GM18526 (cell line): ENCODE data around the gene ESR1.

ENCODE experiments used
- POLR2A ChIP-seq: IDR thresholded peaks from 3 replicates; pipeline ENCODE4 v1.6.1; 2011; ENCODE audit not compliant: insufficient read length; ENCODE audit errors: extremely low read depth

ESR1 gene

GRCh38 chr6:152091201-152091600 is 283.7 kb downstream of the ESR1 start:
- TF ChIP-seq POLR2A = no peak

GRCh38 chr6:152091851-152092341 is 284.4 kb downstream of the ESR1 start:
- no peak for TF ChIP-seq POLR2A

GRCh38 chr6:152093711-152094110 is 286.2 kb downstream of the ESR1 start:
- no peak for TF ChIP-seq POLR2A

GRCh38 chr6:152094276-152094675 is 286.8 kb downstream of the ESR1 start:
- TF ChIP-seq POLR2A = no peak

- no peak for TF ChIP-seq POLR2A
Observed at GRCh38 chr6:152094992-152095592, 287.6 kb downstream of the ESR1 start.

DNA sequence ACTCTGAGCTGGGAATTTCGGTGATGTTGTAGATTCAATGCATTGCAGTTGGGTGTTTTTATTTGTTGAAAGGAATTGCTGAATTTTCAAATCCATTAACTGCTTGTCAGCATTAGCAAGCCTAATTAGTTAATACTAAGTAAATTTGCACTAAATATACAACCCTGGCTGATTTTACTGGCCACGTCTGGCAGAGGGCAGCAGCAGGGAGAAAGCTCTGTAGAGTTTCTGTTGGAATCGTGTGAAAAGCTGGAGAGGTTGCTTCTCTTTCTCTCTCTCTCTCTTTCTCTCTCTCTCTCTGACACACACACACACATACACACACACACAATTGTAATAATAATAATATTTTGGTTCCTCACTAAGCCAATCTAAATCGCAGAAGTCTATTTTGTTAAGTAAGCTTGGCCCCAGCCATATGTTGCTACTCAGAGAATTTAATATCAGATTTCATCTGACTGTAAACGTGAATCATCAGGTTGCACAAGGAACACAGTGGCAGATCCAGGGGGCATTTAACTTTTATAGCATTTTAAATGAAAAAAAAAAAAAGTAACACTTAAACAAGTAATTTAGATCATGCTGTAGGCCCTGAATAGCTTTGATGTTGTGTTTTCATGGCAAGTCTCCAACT is 289.5 kb downstream of the ESR1 start:
- no peak for TF ChIP-seq POLR2A

GRCh38 chr6:152098683-152099082 is 291.2 kb downstream of the ESR1 start:
- TF ChIP-seq POLR2A = no peak

GRCh38 chr6:152099446-152100182 is 292.1 kb downstream of the ESR1 start:
- no peak for TF ChIP-seq POLR2A

DNA sequence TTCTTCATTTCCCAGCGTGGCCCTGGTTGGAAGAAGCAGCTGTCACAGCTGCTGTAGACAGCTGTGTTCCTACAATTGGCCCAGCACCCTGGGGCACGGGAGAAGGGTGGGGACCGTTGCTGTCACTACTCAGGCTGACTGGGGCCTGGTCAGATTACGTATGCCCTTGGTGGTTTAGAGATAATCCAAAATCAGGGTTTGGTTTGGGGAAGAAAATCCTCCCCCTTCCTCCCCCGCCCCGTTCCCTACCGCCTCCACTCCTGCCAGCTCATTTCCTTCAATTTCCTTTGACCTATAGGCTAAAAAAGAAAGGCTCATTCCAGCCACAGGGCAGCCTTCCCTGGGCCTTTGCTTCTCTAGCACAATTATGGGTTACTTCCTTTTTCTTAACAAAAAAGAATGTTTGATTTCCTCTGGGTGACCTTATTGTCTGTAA is 292.7 kb downstream of the ESR1 start:
- TF ChIP-seq POLR2A = no peak

GRCh38 chr6:152107973-152108372 is 300.5 kb downstream of the ESR1 start:
- no peak for TF ChIP-seq POLR2A

- no peak for TF ChIP-seq POLR2A
Observed at GRCh38 chr6:152110886-152111820, 303.7 kb downstream of the ESR1 start.

DNA sequence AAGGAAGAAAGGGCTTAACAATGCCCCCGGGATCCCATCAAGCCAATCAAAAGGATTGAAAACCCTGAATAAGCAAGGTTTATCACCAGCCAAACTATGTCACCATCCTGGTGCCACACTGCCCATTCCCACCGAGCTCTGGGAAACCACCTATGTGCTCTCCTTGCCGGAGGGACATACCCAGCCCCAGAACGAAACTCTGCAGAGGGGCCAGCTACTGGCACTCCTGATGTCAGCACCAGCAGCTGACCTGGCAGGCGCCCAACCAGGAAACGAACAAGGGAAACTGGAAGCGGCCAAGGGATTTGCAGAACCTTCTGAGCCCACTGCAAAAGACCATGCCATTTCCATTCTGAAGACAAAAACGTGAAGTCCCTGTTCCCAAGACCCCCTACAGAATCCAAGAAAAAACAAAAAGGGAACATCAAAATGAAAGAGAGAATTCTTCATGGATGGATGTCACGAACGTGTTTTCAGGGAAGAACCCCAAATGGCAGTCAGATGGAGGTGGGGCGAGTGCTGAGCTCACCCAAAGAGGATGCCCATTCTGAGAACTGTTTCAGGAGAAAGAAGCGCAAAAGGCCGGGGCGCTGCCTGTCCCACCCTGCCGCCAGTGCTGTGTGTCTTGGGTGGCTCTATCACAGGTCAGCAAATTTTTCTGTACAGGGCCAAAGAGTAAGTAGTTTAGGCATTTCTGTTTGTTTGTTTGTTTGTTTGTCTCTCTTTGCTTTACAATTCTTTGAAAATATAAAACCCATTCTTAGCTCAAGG is 305.2 kb downstream of the ESR1 start:
- TF ChIP-seq POLR2A = no peak

- no peak for TF ChIP-seq POLR2A
Observed at GRCh38 chr6:152117156-152118133, 310.0 kb downstream of the ESR1 start.
